SK-N-SH (cell line): ENCODE results near the gene HLA-DRB1. TPM values are rescaled to one million over a fixed set of nuclear protein-coding genes. Genes with fewer than 3 reads are reported as not detected.

ENCODE experiments used
- CTCF ChIA-PET: fragments of 300-600, 350-600 bp; formaldehyde crosslinking; extraction: SDS; loops from one replicate; lab custom pipeline; 2021; lab: Yijun Ruan, JAX
- POLR2A ChIA-PET: fragments of 350-600 bp; sonication (Branson Sonifier 250); formaldehyde crosslinking; extraction: SDS; loops from one replicate; lab custom pipeline; 2020; ENCODE audit warnings: antibody characterized with exemption, inconsistent platforms; lab: Yijun Ruan, JAX
- DNase-seq: peaks from one replicate; pipeline ENCODE4 v3.0.0; 2012
- H2AFZ ChIP-seq: fragments of 200-600 bp; sonication (generic); 2 replicates; pipeline ENCODE4 v1.8.1; 2016; ENCODE audit warnings: antibody characterized with exemption, mild to moderate bottlenecking, low read depth
- H3F3A ChIP-seq: fragments of 200-600 bp; sonication (generic); replicated peaks from 2 replicates; pipeline ENCODE3; 2016; ENCODE audit warnings: antibody characterized with exemption, mild to moderate bottlenecking; ENCODE audit not compliant: insufficient read depth
- H3K27ac ChIP-seq, 2 experiments: fragments of 200-500 bp in 1 of 2; fragments of 200-600 bp in 1 of 2; sonication (Bioruptor generic) in 1 of 2; sonication (generic), shearing (Covaris generic) in 1 of 2; 2 replicates each; pipeline versions ENCODE4 v1.5.1 to v1.6.1; 2014 to 2016; ENCODE audit warnings: low read depth in 2 of 2, inconsistent platforms in 1 of 2, low read length in 1 of 2, mild to moderate bottlenecking in 1 of 2, mixed read lengths in 1 of 2
- H3K27me3 ChIP-seq: fragments of 200-600 bp; sonication (generic), shearing (Covaris generic); 2 replicates; pipeline ENCODE4 v1.6.1; 2016; ENCODE audit warnings: mixed run types; ENCODE audit not compliant: insufficient read depth
- H3K36me3 ChIP-seq, 2 experiments: fragments of 200-500 bp in 1 of 2; fragments of 200-600 bp in 1 of 2; sonication (Bioruptor generic) in 1 of 2; sonication (generic) in 1 of 2; replicated peaks in 1 of 2; 2 replicates each; pipeline versions ENCODE3 to v1.5.1; 2014 to 2016; ENCODE audit warnings: low read length in 1 of 2, mild to moderate bottlenecking in 1 of 2; ENCODE audit not compliant: insufficient read depth in 2 of 2, control insufficient read depth in 1 of 2
- H3K4me1 ChIP-seq, 2 experiments: fragments of 200-500 bp in 1 of 2; fragments of 200-600 bp in 1 of 2; sonication (Bioruptor generic) in 1 of 2; sonication (generic), shearing (Covaris generic) in 1 of 2; 2 replicates each; pipeline versions ENCODE4 v1.5.1 to v1.6.1; 2014 to 2016; ENCODE audit warnings: low read depth in 1 of 2, low read length in 1 of 2, mixed run types in 1 of 2; ENCODE audit not compliant: insufficient read depth in 2 of 2, control insufficient read depth in 1 of 2
- H3K4me2 ChIP-seq: fragments of 200-600 bp; sonication (generic), shearing (Covaris generic); 2 replicates; pipeline ENCODE4 v1.6.1; 2017; ENCODE audit warnings: mixed run types
- H3K4me3 ChIP-seq, 2 experiments: fragments of 200-500 bp in 1 of 2; fragments of 200-600 bp in 1 of 2; sonication (Bioruptor generic) in 1 of 2; sonication (generic), shearing (Covaris generic) in 1 of 2; 2 replicates each; pipeline versions ENCODE4 v1.5.1 to v1.8.1; 2014 to 2016; ENCODE audit warnings: low read depth in 2 of 2, inconsistent platforms in 1 of 2, low read length in 1 of 2, mild to moderate bottlenecking in 1 of 2, mixed read lengths in 1 of 2, moderate library complexity in 1 of 2
- H3K79me2 ChIP-seq: fragments of 200-600 bp; sonication (generic); 2 replicates; pipeline ENCODE4 v1.8.1; 2017; ENCODE audit warnings: mild to moderate bottlenecking; ENCODE audit not compliant: insufficient read depth
- H3K9ac ChIP-seq: fragments of 200-600 bp; sonication (generic); 2 replicates; pipeline ENCODE4 v1.6.1; 2017; ENCODE audit warnings: mixed run types
- H3K9me2 ChIP-seq: fragments of 200-600 bp; sonication (generic); 2 replicates; pipeline ENCODE4 v1.6.1; 2017; ENCODE audit warnings: mixed run types
- H3K9me3 ChIP-seq: fragments of 200-600 bp; sonication (generic); 2 replicates; pipeline ENCODE4 v1.6.1; 2017; ENCODE audit warnings: mixed run types, mild to moderate bottlenecking, moderate library complexity
- H4K20me1 ChIP-seq: fragments of 200-600 bp; sonication (generic); 2 replicates; pipeline ENCODE4 v1.6.1; 2017; ENCODE audit warnings: mild to moderate bottlenecking, mixed run types; ENCODE audit not compliant: insufficient read depth
- FOXJ3 ChIP-seq: sonication (generic); formaldehyde crosslinking; IDR thresholded peaks from 2 replicates; pipeline ENCODE4 v1.5.1; 2020; ENCODE audit warnings: mild to moderate bottlenecking, missing genetic modification reagents
- FOXM1 ChIP-seq: IDR thresholded peaks from 2 replicates; pipeline ENCODE4 v1.4.0; 2012; ENCODE audit warnings: low read depth, mild to moderate bottlenecking
- GATA2 ChIP-seq: sonication (generic); formaldehyde crosslinking; IDR thresholded peaks from 2 replicates; pipeline ENCODE4 v1.5.0; 2020; ENCODE audit warnings: mild to moderate bottlenecking, missing genetic modification reagents
- JUND ChIP-seq: IDR thresholded peaks from 2 replicates; pipeline ENCODE4 v1.4.0; 2012
- MEF2A ChIP-seq: IDR thresholded peaks from 2 replicates; pipeline ENCODE4 v1.4.0; 2012; ENCODE audit warnings: low read depth, borderline replicate concordance
- NRF1 ChIP-seq: IDR thresholded peaks from 2 replicates; pipeline ENCODE4 v1.6.1; 2012; ENCODE audit warnings: low read depth, mild to moderate bottlenecking, low read length
- RAD21 ChIP-seq: IDR thresholded peaks from 2 replicates; pipeline ENCODE4 v1.6.1; 2012; ENCODE audit warnings: mild to moderate bottlenecking, low read length
- RFX5 ChIP-seq: IDR thresholded peaks from 2 replicates; pipeline ENCODE4 v1.6.1; 2012; ENCODE audit warnings: mild to moderate bottlenecking, improper control_type of control experiment, low read length
- TAF1 ChIP-seq: IDR thresholded peaks from 2 replicates; pipeline ENCODE4 v1.6.1; 2012; ENCODE audit warnings: low read depth, mild to moderate bottlenecking, low read length, moderate library complexity, borderline replicate concordance
- TCF12 ChIP-seq: IDR thresholded peaks from 2 replicates; pipeline ENCODE4 v1.4.0; 2012
- WGBS: methylation state at CpG from one replicate; pipeline ENCODE4 v1.1.6; 2017; ENCODE audit warnings: low lambda C conversion rate; 5-methylcytosine and 5-hydroxymethylcytosine counted together
- polyA plus RNA-seq, 3 experiments: library from polyadenylated mRNA; depleted of rRNA; stranded (reverse); fragments of >200 nt; gene quantifications; 2 replicates each; pipeline ENCODE4 v1.2.3, GENCODE V29; 2012
- TF ChIP-seq, protein P1 (sequence below): fragments of 150-350 bp; IDR thresholded peaks from 2 replicates; pipeline ENCODE4 v1.6.1; 2017; ENCODE audit warnings: antibody characterized with exemption, low read length, low read depth, borderline replicate concordance
- TF ChIP-seq, protein P2 (sequence below): fragments of 200-600 bp; sonication (generic); IDR thresholded peaks from 2 replicates; pipeline ENCODE4 v1.6.1; 2017; ENCODE audit warnings: antibody characterized with exemption, mild to moderate bottlenecking, moderate library complexity
- TF ChIP-seq, protein P3 (sequence below): IDR thresholded peaks from 2 replicates; pipeline ENCODE4; 2012

The HLA-DRB1 gene
- polyA plus RNA-seq, 1 of the 3 experiments (the other 2 are of a cell fraction), result not detected

DNA sequence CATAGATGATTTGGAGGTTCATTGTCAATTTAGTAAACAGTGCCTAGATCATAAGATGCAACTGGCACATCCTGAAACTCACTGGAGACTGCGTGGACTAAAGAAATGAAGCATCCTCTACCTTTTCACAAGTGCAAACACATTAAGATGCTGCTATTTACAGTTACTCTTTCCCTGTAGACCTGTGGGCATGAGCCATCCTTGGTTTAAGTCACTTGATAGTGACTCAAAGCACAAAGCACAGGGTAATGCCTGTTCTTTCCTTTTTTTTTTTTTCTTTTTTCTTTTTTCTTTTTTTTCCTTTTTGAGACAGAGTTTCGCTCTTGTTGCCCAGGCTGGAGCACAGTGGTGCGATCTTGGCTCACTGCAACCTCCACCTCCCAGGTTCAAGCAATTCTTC, 37.6 kb upstream of the HLA-DRB1 start:
- no peaks in the 10 kb centered on the region for H3K79me2 ChIP-seq
- DNase-seq, result no peak
- H3K9me2 ChIP-seq, result no peaks in the 10 kb centered on the region
- 7% methylated on average over 1 of the region's 3 CpGs for WGBS
- H3K9ac ChIP-seq, result no peak overlapping the region
- no peak overlapping the region for H2AFZ ChIP-seq
- H3K27ac ChIP-seq, result no peak overlapping the region
- no peak overlapping the region for H3K4me3 ChIP-seq
- H3K9me3 ChIP-seq, result no peaks in the 10 kb centered on the region
- H3K4me1 ChIP-seq, result no peaks in the 10 kb centered on the region
- no peaks in the 10 kb centered on the region for H4K20me1 ChIP-seq
- H3K36me3 ChIP-seq, result no peaks in the 10 kb centered on the region
- no peak overlapping the region for H3K4me2 ChIP-seq
- no peaks in the 10 kb centered on the region for H3K27me3 ChIP-seq
- CTCF ChIA-PET, result no interaction called here
- POLR2A ChIA-PET, result no interaction called here
- no peak for TF ChIP-seq NRF1
- no peak for TF ChIP-seq FOXM1
- TF ChIP-seq, protein P1, sequence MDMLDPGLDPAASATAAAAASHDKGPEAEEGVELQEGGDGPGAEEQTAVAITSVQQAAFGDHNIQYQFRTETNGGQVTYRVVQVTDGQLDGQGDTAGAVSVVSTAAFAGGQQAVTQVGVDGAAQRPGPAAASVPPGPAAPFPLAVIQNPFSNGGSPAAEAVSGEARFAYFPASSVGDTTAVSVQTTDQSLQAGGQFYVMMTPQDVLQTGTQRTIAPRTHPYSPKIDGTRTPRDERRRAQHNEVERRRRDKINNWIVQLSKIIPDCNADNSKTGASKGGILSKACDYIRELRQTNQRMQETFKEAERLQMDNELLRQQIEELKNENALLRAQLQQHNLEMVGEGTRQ, result no peak
- TF ChIP-seq TCF12, result no peak
- TF ChIP-seq, protein P2, sequence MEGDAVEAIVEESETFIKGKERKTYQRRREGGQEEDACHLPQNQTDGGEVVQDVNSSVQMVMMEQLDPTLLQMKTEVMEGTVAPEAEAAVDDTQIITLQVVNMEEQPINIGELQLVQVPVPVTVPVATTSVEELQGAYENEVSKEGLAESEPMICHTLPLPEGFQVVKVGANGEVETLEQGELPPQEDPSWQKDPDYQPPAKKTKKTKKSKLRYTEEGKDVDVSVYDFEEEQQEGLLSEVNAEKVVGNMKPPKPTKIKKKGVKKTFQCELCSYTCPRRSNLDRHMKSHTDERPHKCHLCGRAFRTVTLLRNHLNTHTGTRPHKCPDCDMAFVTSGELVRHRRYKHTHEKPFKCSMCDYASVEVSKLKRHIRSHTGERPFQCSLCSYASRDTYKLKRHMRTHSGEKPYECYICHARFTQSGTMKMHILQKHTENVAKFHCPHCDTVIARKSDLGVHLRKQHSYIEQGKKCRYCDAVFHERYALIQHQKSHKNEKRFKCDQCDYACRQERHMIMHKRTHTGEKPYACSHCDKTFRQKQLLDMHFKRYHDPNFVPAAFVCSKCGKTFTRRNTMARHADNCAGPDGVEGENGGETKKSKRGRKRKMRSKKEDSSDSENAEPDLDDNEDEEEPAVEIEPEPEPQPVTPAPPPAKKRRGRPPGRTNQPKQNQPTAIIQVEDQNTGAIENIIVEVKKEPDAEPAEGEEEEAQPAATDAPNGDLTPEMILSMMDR, result no peak
- TF ChIP-seq FOXJ3 (CRISPR knock-in tag), result no peak
- TF ChIP-seq, protein P3, sequence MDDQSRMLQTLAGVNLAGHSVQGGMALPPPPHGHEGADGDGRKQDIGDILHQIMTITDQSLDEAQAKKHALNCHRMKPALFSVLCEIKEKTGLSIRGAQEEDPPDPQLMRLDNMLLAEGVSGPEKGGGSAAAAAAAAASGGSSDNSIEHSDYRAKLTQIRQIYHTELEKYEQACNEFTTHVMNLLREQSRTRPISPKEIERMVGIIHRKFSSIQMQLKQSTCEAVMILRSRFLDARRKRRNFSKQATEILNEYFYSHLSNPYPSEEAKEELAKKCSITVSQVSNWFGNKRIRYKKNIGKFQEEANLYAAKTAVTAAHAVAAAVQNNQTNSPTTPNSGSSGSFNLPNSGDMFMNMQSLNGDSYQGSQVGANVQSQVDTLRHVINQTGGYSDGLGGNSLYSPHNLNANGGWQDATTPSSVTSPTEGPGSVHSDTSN, result no peak
- TF ChIP-seq RFX5, result no peak
- no peak for TF ChIP-seq RAD21
- no peaks in the 10 kb centered on the region for H3F3A ChIP-seq

DNA sequence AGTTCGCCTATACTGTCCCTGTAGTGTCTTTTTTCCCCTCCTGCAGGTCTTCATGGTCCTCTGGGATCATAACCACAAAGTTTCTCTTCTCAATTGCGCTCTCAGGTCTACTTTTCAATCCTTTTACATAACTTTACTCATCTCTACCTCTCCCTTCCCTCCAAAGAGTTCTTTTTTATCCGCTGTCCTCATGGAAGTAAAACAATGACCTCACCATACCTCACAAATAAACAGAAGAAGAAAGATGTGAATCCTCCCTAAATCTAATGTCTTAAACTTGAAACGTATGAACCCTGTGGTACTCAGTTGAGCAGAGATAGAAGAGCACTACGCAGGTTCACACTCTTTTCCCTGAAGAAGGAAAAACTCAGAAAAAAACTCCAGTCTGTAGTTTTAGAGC, 35.5 kb upstream of the HLA-DRB1 start:
- no peaks in the 10 kb centered on the region for H3K9me2 ChIP-seq
- POLR2A ChIA-PET, result no interaction called here
- CTCF ChIA-PET, result no interaction called here
- H3K4me1 ChIP-seq, result no peaks in the 10 kb centered on the region
- no peak overlapping the region for H3K27ac ChIP-seq
- no peak overlapping the region for H3K4me3 ChIP-seq
- no peaks in the 10 kb centered on the region for H3K79me2 ChIP-seq
- H4K20me1 ChIP-seq, result no peaks in the 10 kb centered on the region
- H3K36me3 ChIP-seq, result no peaks in the 10 kb centered on the region
- TF ChIP-seq MEF2A (no peak), TAF1 (no peak), NRF1 (no peak), JUND (no peak), GATA2 (CRISPR knock-in tag) (no peak)
- H3F3A ChIP-seq, result no peaks in the 10 kb centered on the region
- no peak overlapping the region for H3K9ac ChIP-seq
- WGBS, result 2% methylated on average over 5 of the region's 5 CpGs
- no peak overlapping the region for H2AFZ ChIP-seq
- no peak for DNase-seq
- H3K9me3 ChIP-seq, result no peaks in the 10 kb centered on the region
- H3K4me2 ChIP-seq, result no peak overlapping the region
- no peaks in the 10 kb centered on the region for H3K27me3 ChIP-seq
